ENCODE data around the gene PAPPA2. TPM values are rescaled to one million over a fixed set of nuclear protein-coding genes. Genes with fewer than 3 reads are reported as not detected.

Gene PAPPA2
- total RNA-seq, 1 experiment from 2014 or later: 0.06 TPM

DNA sequence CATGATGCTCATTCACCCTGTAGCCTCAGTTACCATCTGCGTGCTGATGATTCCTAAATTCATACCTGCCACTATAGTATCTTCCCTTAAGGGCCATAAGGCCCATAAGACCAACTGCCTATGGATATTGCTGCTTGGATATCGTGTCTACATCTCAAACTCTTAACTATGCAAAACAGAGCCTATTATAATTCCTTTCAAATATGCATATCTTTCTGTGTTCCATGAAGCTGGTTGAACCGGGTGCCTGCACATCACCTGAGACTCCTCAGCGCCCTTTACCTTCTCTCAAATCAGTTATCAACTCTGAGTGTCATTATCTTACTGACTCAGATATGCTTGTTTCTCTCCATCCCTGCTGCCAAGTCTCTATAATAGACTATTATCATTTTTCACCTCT lies 311.2 kb downstream of the PAPPA2 start:
- no peak overlapping the region for H3K4me3 ChIP-seq (ENCODE audit: low read depth, low read length, poor library complexity, severe bottlenecking)
- no peak for DNase-seq (ENCODE audit: low spot score)
- no TSS peak for BruUV-seq (replicated peaks)
- peaks cover 19% of the 10 kb centered on the region for H3K27me3 ChIP-seq (replicated peaks; ENCODE audit: insufficient read depth, low read depth, low read length, poor library complexity)
- intact Hi-C loops (cut with micrococcal nuclease; ENCODE audit: unreplicated experiment): loop anchor here (10.0 kb wide), 1 partner anchor 61 kb away; no protein-coding TSS in a partner anchor
- no peaks in the 10 kb centered on the region for H3K36me3 ChIP-seq (ENCODE audit: insufficient read depth, low read length, poor library complexity, severe bottlenecking)
- ChIA-PET POLR2A (ENCODE audit: low non-redundant PET) (no interaction called here), CTCF (no interaction called here)
- H3K27ac ChIP-seq (ENCODE audit: low read depth, low read length, poor library complexity, severe bottlenecking): no peak overlapping the region
- TF ChIP-seq, protein P1, sequence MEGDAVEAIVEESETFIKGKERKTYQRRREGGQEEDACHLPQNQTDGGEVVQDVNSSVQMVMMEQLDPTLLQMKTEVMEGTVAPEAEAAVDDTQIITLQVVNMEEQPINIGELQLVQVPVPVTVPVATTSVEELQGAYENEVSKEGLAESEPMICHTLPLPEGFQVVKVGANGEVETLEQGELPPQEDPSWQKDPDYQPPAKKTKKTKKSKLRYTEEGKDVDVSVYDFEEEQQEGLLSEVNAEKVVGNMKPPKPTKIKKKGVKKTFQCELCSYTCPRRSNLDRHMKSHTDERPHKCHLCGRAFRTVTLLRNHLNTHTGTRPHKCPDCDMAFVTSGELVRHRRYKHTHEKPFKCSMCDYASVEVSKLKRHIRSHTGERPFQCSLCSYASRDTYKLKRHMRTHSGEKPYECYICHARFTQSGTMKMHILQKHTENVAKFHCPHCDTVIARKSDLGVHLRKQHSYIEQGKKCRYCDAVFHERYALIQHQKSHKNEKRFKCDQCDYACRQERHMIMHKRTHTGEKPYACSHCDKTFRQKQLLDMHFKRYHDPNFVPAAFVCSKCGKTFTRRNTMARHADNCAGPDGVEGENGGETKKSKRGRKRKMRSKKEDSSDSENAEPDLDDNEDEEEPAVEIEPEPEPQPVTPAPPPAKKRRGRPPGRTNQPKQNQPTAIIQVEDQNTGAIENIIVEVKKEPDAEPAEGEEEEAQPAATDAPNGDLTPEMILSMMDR (conservative IDR thresholded peaks at IDR 0.05; ENCODE audit: low read depth, low read length): no peak
- no peak for TF ChIP-seq EZH2 (IDR thresholded peaks at IDR 0.05; ENCODE audit: borderline replicate concordance, low read depth, low read length, poor library complexity, severe bottlenecking)
- no peaks in the 10 kb centered on the region for H3K4me1 ChIP-seq (ENCODE audit: insufficient read depth, low read length, poor library complexity, severe bottlenecking)
- H3K9me3 ChIP-seq (ENCODE audit: low read depth, low read length, poor library complexity, severe bottlenecking): no peaks in the 10 kb centered on the region

DNA sequence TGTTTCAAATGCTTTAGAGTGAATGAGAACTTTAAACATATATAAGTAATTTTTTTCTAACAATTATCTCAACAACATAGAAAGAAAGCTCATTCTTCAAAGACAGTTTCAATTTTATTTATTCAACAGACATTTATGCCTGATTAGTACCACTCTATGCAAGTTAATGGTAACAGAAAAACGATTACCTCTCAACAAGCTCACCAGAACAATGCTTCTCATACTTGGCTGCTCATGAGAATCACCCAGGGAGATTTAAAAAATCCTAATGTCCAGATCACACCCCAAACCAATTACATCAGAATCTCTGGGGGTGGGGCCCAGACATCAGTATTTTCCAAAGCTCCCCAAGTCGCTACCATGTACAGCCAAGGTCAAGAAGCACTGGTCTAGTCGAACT lies 312.4 kb downstream of the PAPPA2 start:
- Histone ChIP-seq H3K36me3 (ENCODE audit: insufficient read depth, low read length, poor library complexity, severe bottlenecking) (no peaks in the 10 kb centered on the region), H3K4me1 (ENCODE audit: insufficient read depth, low read length, poor library complexity, severe bottlenecking) (no peaks in the 10 kb centered on the region), H3K27me3 (replicated peaks; ENCODE audit: insufficient read depth, low read depth, low read length, poor library complexity) (peaks cover 19% of the 10 kb centered on the region), H3K27ac (ENCODE audit: low read depth, low read length, poor library complexity, severe bottlenecking) (no peak overlapping the region), H3K9me3 (ENCODE audit: low read depth, low read length, poor library complexity, severe bottlenecking) (no peaks in the 10 kb centered on the region), H3K4me3 (ENCODE audit: low read depth, low read length, poor library complexity, severe bottlenecking) (no peak overlapping the region)
- BruUV-seq (replicated peaks): no TSS peak
- TF ChIP-seq, protein P1 (conservative IDR thresholded peaks at IDR 0.05; ENCODE audit: low read depth, low read length): no peak
- TF ChIP-seq EZH2 (IDR thresholded peaks at IDR 0.05; ENCODE audit: borderline replicate concordance, low read depth, low read length, poor library complexity, severe bottlenecking): no peak
- ChIA-PET CTCF (no interaction called here), POLR2A (ENCODE audit: low non-redundant PET) (no interaction called here)
- no peak for DNase-seq (ENCODE audit: low spot score)
- intact Hi-C loops (cut with micrococcal nuclease; ENCODE audit: unreplicated experiment): loop anchor here (10.0 kb wide), 1 partner anchor 59 kb away; no protein-coding TSS in a partner anchor

DNA sequence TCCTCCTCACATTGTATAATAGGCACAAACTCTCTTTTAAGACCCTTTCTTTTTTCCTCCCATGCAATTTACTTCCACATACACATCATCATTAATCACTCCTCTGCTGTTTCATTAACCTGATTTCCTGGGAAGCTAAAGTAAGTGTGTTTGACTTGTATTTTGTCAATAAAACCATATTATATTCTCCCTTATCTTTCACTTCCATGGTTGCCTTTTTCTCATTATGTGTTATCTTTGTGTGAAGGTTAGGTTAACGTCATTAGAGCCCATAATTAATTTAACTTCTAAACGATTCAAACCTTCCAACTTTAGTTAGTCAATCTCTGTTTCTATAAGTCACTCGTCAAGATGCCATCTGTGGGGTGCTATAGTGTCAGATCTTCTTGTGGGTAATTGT lies 313.0 kb downstream of the PAPPA2 start:
- intact Hi-C loops (cut with micrococcal nuclease; ENCODE audit: unreplicated experiment): loop anchor here (10.0 kb wide), 1 partner anchor 59 kb away; no protein-coding TSS in a partner anchor
- H3K27me3 ChIP-seq (replicated peaks; ENCODE audit: insufficient read depth, low read depth, low read length, poor library complexity): peaks cover 19% of the 10 kb centered on the region
- H3K4me3 ChIP-seq (ENCODE audit: low read depth, low read length, poor library complexity, severe bottlenecking): no peak overlapping the region
- no peak for DNase-seq (ENCODE audit: low spot score)
- TF ChIP-seq, protein P1 (conservative IDR thresholded peaks at IDR 0.05; ENCODE audit: low read depth, low read length): no peak
- POLR2A ChIA-PET (ENCODE audit: low non-redundant PET): no interaction called here
- no peaks in the 10 kb centered on the region for H3K9me3 ChIP-seq (ENCODE audit: low read depth, low read length, poor library complexity, severe bottlenecking)
- no peaks in the 10 kb centered on the region for H3K4me1 ChIP-seq (ENCODE audit: insufficient read depth, low read length, poor library complexity, severe bottlenecking)
- no TSS peak for BruUV-seq (replicated peaks)
- no peaks in the 10 kb centered on the region for H3K36me3 ChIP-seq (ENCODE audit: insufficient read depth, low read length, poor library complexity, severe bottlenecking)
- CTCF ChIA-PET: no interaction called here
- no peak overlapping the region for H3K27ac ChIP-seq (ENCODE audit: low read depth, low read length, poor library complexity, severe bottlenecking)
